ENCODE measurements around the gene SLAMF6.

SLAMF6 gene

DNA sequence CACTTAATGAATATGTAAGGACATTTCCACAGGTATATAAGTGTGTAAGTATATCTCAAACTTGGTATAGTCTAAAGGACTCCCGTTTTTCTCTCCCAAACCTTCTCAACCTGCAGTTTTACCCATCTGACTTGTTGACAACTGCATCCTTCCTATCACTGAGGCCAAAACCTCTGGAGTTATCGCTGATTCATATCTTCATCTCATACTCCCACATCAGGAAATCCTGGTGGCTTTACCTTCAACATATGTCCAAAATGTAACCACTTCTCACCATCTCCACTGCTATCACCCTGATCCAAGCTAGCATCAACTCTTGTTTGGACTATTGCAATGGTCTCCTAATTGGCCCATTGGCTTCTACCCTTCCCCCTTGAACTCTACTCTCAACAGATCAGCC lies 30.4 kb downstream of the SLAMF6 start:
- CTCF ChIA-PET: interaction anchor here (1.7 kb wide), 1 partner anchor 15 kb away, joined by 4 read pairs; no protein-coding TSS in a partner anchor
- POLR2A ChIA-PET: no interaction called here
- TF ChIP-seq, protein P1, sequence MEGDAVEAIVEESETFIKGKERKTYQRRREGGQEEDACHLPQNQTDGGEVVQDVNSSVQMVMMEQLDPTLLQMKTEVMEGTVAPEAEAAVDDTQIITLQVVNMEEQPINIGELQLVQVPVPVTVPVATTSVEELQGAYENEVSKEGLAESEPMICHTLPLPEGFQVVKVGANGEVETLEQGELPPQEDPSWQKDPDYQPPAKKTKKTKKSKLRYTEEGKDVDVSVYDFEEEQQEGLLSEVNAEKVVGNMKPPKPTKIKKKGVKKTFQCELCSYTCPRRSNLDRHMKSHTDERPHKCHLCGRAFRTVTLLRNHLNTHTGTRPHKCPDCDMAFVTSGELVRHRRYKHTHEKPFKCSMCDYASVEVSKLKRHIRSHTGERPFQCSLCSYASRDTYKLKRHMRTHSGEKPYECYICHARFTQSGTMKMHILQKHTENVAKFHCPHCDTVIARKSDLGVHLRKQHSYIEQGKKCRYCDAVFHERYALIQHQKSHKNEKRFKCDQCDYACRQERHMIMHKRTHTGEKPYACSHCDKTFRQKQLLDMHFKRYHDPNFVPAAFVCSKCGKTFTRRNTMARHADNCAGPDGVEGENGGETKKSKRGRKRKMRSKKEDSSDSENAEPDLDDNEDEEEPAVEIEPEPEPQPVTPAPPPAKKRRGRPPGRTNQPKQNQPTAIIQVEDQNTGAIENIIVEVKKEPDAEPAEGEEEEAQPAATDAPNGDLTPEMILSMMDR (IDR thresholded peaks at IDR 0.05; ENCODE audit: control extremely low read depth, extremely low read depth, low read depth, missing control alignments): no peak
- no peak for DNase-seq (ENCODE audit: extremely low spot score)

DNA sequence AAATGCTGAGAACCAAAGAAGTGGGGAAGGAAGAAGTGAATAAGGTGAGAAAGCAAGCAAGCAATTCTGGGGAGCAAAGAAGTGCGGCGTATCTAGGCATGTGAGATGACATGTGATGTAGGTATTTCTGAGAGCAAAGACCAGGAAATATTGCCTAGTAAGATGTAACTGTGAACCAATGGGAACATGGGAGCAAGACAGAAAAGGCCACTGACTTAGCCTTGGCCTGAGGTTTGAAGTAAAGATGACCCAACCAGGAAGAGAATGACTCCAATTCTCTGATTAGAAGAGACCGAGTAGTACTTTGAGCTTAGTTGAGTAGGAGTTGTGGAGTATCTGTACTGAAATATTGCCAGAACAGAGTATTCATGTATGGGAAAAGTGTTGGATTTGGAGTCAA lies 31.1 kb downstream of the SLAMF6 start:
- ChIA-PET CTCF (interaction anchor here (0.8 to 1.7 kb wide), 2 partner anchors 16 to 25 kb away, joined by 3 to 4 read pairs; no protein-coding TSS in a partner anchor), POLR2A (no interaction called here)
- TF ChIP-seq, protein P1 (IDR thresholded peaks at IDR 0.05; ENCODE audit: control extremely low read depth, extremely low read depth, low read depth, missing control alignments): no peak
- DNase-seq (ENCODE audit: extremely low spot score): no peak

DNA sequence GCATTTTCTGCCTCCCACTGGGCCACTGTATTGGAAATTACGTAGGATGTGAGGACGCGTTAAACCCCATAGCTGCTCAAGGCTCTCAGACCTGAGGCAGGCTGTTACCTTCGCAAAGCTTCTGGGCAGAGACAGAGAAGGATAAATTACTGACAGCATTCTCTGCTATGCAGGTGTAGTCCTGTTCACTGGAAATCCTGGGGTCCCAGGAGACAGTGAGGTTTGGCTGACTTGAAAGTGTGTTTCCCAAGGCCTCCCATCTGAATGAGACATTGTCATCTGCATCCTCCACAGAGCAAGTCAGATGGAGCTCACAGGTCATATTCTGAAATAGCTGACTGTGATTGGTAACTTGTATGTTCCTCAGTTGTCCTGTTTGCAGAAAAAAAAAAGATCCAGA lies 32.0 kb downstream of the SLAMF6 start:
- no peak for DNase-seq (ENCODE audit: extremely low spot score)
- POLR2A ChIA-PET: no interaction called here
- TF ChIP-seq, protein P1 (IDR thresholded peaks at IDR 0.05; ENCODE audit: control extremely low read depth, extremely low read depth, low read depth, missing control alignments): no peak
- CTCF ChIA-PET: interaction anchor here (1.7 kb wide), 1 partner anchor 17 kb away, joined by 4 read pairs; no protein-coding TSS in a partner anchor

DNA sequence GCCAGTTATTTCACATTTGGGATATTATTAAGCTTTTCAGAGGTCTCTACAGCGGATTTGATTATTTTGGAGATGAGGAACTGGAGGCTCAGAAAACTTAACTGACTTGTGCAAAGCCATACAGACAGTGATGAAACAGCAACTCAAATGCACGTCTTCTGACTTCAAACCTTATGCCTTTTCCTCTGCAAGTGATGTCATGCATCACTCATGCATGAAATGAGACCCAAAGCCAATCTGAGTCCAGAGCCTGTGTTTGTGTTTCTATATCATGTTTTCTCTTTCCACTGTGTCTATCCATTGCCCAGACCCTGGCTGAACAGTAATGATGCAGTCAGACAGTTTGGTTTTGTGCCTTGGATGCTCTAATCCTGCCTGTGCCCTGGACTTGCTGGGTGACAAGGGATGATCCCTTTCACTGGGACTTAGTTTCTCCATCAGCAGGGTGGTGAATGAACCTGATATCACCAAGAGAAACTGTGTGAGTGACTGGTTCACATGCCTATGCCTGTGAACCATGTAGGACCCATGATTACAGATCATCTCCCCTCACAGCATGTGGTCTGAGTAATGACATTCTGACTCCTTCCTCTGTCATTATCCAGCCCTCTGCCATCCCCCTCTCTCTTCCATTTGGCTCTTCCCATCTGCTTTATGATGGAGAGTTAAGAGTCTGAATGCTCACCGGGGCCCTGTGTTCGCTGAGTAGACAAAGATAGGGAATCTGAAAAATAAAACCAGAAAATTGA lies 33.4 kb downstream of the SLAMF6 start:
- TF ChIP-seq, protein P1 (IDR thresholded peaks at IDR 0.05; ENCODE audit: control extremely low read depth, extremely low read depth, low read depth, missing control alignments): no peak
- ChIA-PET CTCF (interaction anchor here (1.1 to 1.5 kb wide), 3 partner anchors 10 to 19 kb away, joined by 4 to 6 read pairs (median 5); no protein-coding TSS in a partner anchor), POLR2A (no interaction called here)
- DNase-seq (ENCODE audit: extremely low spot score): no peak

DNA sequence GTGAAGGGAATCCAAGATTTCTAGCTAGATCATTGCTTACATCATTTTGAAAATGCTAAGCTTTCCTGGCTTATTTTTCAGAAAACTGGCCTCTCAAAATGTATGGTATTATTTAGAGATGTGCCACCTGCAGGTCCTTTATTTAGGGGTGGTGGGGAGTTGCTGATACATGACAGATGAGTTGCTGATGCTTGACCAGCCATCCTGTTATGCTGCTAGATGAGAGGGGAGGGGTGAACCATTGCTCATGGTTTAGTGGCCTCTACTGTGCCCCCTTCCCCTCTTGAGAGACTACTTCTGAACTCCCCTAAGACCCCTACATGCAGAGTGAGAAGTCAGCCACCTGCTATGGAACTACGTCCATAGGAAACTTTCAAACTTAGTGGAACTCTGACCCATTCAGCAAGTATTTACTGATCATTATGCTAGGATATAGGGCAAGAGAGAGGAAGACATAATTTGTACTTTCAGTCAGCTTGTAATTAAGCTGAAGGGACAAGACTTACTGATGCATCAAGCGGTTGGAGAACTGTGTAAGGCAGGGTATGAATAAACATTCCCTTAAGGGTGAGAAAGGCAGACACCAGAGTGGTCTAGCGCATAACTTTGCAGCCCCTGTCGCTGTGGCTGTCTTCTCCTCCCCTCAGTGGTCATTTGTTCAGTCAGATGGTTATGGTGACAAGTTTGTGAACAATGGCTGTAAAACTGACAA lies 34.6 kb downstream of the SLAMF6 start:
- no peak for DNase-seq (ENCODE audit: extremely low spot score)
- ChIA-PET CTCF (interaction anchor here (0.9 to 1.7 kb wide), 8 partner anchors 11 to 59 kb away, joined by 3 to 6 read pairs (median 4); no protein-coding TSS in a partner anchor), POLR2A (no interaction called here)
- TF ChIP-seq, protein P1 (IDR thresholded peaks at IDR 0.05; ENCODE audit: control extremely low read depth, extremely low read depth, low read depth, missing control alignments): no peak

- TF ChIP-seq, protein P1 (IDR thresholded peaks at IDR 0.05; ENCODE audit: control extremely low read depth, extremely low read depth, low read depth, missing control alignments): no peak
- DNase-seq (ENCODE audit: extremely low spot score): no peak
- ChIA-PET POLR2A (no interaction called here), CTCF (interaction anchor here (1.2 to 1.7 kb wide), 2 partner anchors 11 to 14 kb away, joined by 4 read pairs; no protein-coding TSS in a partner anchor)
Measured at GRCh38 chr1:160486453-160486852, 36.6 kb downstream of the SLAMF6 start.
